Measurements from ENCODE around the gene ARL11.
"Not testable (repeated sequence)": the region's sequence is repeated elsewhere in the genome, so short reads cannot be mapped to it uniquely, and the experiment has no call there.

ARL11 gene

GRCh38 chr13:49587311-49587847 is 40.9 kb upstream of the ARL11 start:
- no peak overlapping the region for H3K27ac ChIP-seq (ENCODE audit: low read length)
- peaks cover 8% of the 10 kb centered on the region for H3K36me3 ChIP-seq (ENCODE audit: insufficient read depth, low read length)
- DNase-seq: no peak
- H3K79me2 ChIP-seq (ENCODE audit: insufficient read depth, low read length): peaks cover 29% of the 10 kb centered on the region
- TF ChIP-seq EZH2 (IDR thresholded peaks at IDR 0.05; ENCODE audit: borderline replicate concordance, low read depth, low read length, severe bottlenecking) (no peak), CTCF (IDR thresholded peaks at IDR 0.05; ENCODE audit: borderline replicate concordance, extremely low read depth, low read length, poor library complexity, severe bottlenecking) (no peak)
- no peak overlapping the region for H3K4me3 ChIP-seq (ENCODE audit: low read depth in 1 of 2, low read length in 2 of 2)
- no peak for ATAC-seq (ENCODE audit: insufficient read depth, low read depth)
- no peak overlapping the region for H3K4me2 ChIP-seq (ENCODE audit: insufficient read depth, low read length)
- no peaks in the 10 kb centered on the region for H3K27me3 ChIP-seq (ENCODE audit: insufficient read depth, low read length, poor library complexity)
- peak overlapping the region; percentile 4; the same call in 1 of the 2 replicates for H2AFZ ChIP-seq (ENCODE audit: low read depth, low read length)
- H3K4me1 ChIP-seq (ENCODE audit: insufficient read depth, low read length): peaks cover 31% of the 10 kb centered on the region
- no peaks in the 10 kb centered on the region for H4K20me1 ChIP-seq (ENCODE audit: insufficient read depth, low read length)
- H3K9ac ChIP-seq (ENCODE audit: low read depth, low read length): no peak overlapping the region
- no peaks in the 10 kb centered on the region for H3K9me3 ChIP-seq (ENCODE audit: insufficient read depth, low read length, severe bottlenecking)

GRCh38 chr13:49590714-49591113 is 37.6 kb upstream of the ARL11 start:
- H3K4me3 ChIP-seq (ENCODE audit: low read depth in 1 of 2, low read length in 2 of 2); H3K27me3 ChIP-seq (ENCODE audit: insufficient read depth, low read length, poor library complexity); H3K4me2 ChIP-seq (ENCODE audit: insufficient read depth, low read length); H3K79me2 ChIP-seq (ENCODE audit: insufficient read depth, low read length); H4K20me1 ChIP-seq (ENCODE audit: insufficient read depth, low read length); ATAC-seq (ENCODE audit: insufficient read depth, low read depth); H3K27ac ChIP-seq (ENCODE audit: low read length); H3K9me3 ChIP-seq (ENCODE audit: insufficient read depth, low read length, severe bottlenecking); H3K4me1 ChIP-seq (ENCODE audit: insufficient read depth, low read length); H3K9ac ChIP-seq (ENCODE audit: low read depth, low read length); H3K36me3 ChIP-seq (ENCODE audit: insufficient read depth, low read length); H2AFZ ChIP-seq (ENCODE audit: low read depth, low read length); DNase-seq: not testable (repeated sequence)

GRCh38 chr13:49593876-49594275 is 34.4 kb upstream of the ARL11 start:
- not testable (repeated sequence) for H3K4me3 ChIP-seq (ENCODE audit: low read depth in 1 of 2, low read length in 2 of 2); H3K9ac ChIP-seq (ENCODE audit: low read depth, low read length); H3K27me3 ChIP-seq (ENCODE audit: insufficient read depth, low read length, poor library complexity); H4K20me1 ChIP-seq (ENCODE audit: insufficient read depth, low read length); H3K4me1 ChIP-seq (ENCODE audit: insufficient read depth, low read length); H3K36me3 ChIP-seq (ENCODE audit: insufficient read depth, low read length); DNase-seq; H3K9me3 ChIP-seq (ENCODE audit: insufficient read depth, low read length, severe bottlenecking); H2AFZ ChIP-seq (ENCODE audit: low read depth, low read length); H3K79me2 ChIP-seq (ENCODE audit: insufficient read depth, low read length); H3K4me2 ChIP-seq (ENCODE audit: insufficient read depth, low read length); H3K27ac ChIP-seq (ENCODE audit: low read length); ATAC-seq (ENCODE audit: insufficient read depth, low read depth)

GRCh38 chr13:49594576-49594975 is 33.7 kb upstream of the ARL11 start:
- H3K4me2 ChIP-seq (ENCODE audit: insufficient read depth, low read length): no peak overlapping the region
- H3K27ac ChIP-seq (ENCODE audit: low read length): no peak overlapping the region
- no peaks in the 10 kb centered on the region for H3K9me3 ChIP-seq (ENCODE audit: insufficient read depth, low read length, severe bottlenecking)
- H3K9ac ChIP-seq (ENCODE audit: low read depth, low read length): no peak overlapping the region
- no peak overlapping the region for H2AFZ ChIP-seq (ENCODE audit: low read depth, low read length)
- ATAC-seq (ENCODE audit: insufficient read depth, low read depth) (no peak), DNase-seq (no peak)
- H4K20me1 ChIP-seq (ENCODE audit: insufficient read depth, low read length): no peaks in the 10 kb centered on the region
- no peaks in the 10 kb centered on the region for H3K4me1 ChIP-seq (ENCODE audit: insufficient read depth, low read length)
- no peaks in the 10 kb centered on the region for H3K79me2 ChIP-seq (ENCODE audit: insufficient read depth, low read length)
- TF ChIP-seq EZH2 (IDR thresholded peaks at IDR 0.05; ENCODE audit: borderline replicate concordance, low read depth, low read length, severe bottlenecking) (no peak), CTCF (IDR thresholded peaks at IDR 0.05; ENCODE audit: borderline replicate concordance, extremely low read depth, low read length, poor library complexity, severe bottlenecking) (no peak)
- H3K36me3 ChIP-seq (ENCODE audit: insufficient read depth, low read length): no peaks in the 10 kb centered on the region
- no peaks in the 10 kb centered on the region for H3K27me3 ChIP-seq (ENCODE audit: insufficient read depth, low read length, poor library complexity)
- no peak overlapping the region for H3K4me3 ChIP-seq (ENCODE audit: low read depth in 1 of 2, low read length in 2 of 2)

All from DND-41 (cell line).